ENCODE measurements around the gene LSR. TPM values are rescaled to one million over a fixed set of nuclear protein-coding genes. Genes with fewer than 3 reads are reported as not detected.

The LSR gene
- polyA plus RNA-seq, 1 donor (not counting 4 experiments of a cell fraction or from before 2014, with no cell fraction given) = 51.3 TPM

DNA sequence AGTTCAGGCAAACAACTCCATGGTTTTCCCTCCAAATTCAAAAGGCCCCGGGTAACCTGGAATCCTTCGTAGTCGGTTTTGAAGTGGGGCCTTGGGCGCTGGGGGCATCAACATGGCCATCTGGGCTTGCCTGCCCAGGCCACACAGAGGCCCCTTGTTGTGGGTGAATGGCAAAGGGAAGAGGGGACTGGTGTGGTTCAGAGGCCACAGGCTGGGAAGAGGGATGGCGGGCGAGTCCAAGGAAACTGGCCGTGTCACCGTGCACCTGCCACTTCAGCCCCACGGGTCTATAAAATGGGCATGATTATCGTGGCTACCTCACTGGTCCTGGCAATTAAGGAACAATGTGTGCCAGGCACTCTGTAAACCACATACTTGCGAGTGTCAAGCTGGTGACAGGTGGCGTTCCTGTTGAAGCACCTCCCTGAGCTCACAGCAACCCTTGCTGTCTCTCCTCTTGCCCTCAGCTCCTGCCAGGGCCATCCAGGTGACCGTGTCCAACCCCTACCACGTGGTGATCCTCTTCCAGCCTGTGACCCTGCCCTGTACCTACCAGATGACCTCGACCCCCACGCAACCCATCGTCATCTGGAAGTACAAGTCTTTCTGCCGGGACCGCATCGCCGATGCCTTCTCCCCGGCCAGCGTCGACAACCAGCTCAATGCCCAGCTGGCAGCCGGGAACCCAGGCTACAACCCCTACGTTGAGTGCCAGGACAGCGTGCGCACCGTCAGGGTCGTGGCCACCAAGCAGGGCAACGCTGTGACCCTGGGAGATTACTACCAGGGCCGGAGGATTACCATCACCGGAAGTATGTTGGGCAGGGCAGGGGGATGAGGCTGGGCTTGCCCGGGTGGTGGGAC, 1.3 kb downstream of the LSR start:
- Histone ChIP-seq H3K79me2 (ENCODE audit: control insufficient read depth, insufficient read depth, low read length) (peaks cover 41% of the 10 kb centered on the region), H3K27me3 (ENCODE audit: control insufficient read depth, extremely low read depth, insufficient read depth, low read length) (no peaks in the 10 kb centered on the region), H3K27ac (ENCODE audit: control insufficient read depth, insufficient read depth, low read length) (peak overlapping the region; percentile 96)

DNA sequence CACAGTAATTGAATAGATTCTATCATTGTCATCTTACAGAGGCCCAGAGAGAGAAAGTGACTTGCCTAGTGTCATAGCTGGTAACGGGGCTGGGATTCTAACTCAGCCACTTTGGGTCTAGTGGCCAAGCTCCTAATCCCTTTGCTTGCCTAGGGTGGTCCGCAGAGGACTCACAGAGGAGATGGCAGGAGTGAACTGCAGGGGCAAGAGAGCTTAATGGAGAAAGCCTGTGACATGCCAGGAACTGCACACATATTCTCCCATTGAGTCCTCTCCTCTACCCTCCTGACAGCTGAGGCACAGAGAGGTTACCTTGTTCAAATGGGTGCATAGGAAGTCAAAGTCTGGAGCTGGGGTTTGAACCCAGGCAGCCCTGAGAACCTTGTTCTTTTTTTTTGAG, 2.7 kb downstream of the LSR start:
- H3K9me1 ChIP-seq (ENCODE audit: control insufficient read depth, extremely low read depth, insufficient read depth, low read length) = no peaks in the 10 kb centered on the region
- dilution Hi-C loops (cut with MboI; ENCODE audit: extremely low pct_ligation_motif_present, low sequenced_read_pairs) = no loop called here
- no peaks in the 10 kb centered on the region for H3K9me3 ChIP-seq (ENCODE audit: control insufficient read depth, low read depth, low read length)
- H4K20me1 ChIP-seq (ENCODE audit: control insufficient read depth, extremely low read depth, insufficient read depth, low read length) = peaks cover 2% of the 10 kb centered on the region
- no peak overlapping the region for H3K9ac ChIP-seq (ENCODE audit: control insufficient read depth, extremely low read depth, insufficient read depth, low read length)
- H3K4me1 ChIP-seq (ENCODE audit: control insufficient read depth, extremely low read depth, insufficient read depth, low read length) = peaks cover 13% of the 10 kb centered on the region
- peaks cover 43% of the 10 kb centered on the region for H3K79me2 ChIP-seq (ENCODE audit: control insufficient read depth, insufficient read depth, low read length)
- no peak overlapping the region for H3K4me2 ChIP-seq (ENCODE audit: control insufficient read depth, extremely low read depth, insufficient read depth, low read depth, low read length)
- no peak for TF ChIP-seq EZH2 (IDR thresholded peaks at IDR 0.05; ENCODE audit: low read length)
- TF ChIP-seq, protein P1, sequence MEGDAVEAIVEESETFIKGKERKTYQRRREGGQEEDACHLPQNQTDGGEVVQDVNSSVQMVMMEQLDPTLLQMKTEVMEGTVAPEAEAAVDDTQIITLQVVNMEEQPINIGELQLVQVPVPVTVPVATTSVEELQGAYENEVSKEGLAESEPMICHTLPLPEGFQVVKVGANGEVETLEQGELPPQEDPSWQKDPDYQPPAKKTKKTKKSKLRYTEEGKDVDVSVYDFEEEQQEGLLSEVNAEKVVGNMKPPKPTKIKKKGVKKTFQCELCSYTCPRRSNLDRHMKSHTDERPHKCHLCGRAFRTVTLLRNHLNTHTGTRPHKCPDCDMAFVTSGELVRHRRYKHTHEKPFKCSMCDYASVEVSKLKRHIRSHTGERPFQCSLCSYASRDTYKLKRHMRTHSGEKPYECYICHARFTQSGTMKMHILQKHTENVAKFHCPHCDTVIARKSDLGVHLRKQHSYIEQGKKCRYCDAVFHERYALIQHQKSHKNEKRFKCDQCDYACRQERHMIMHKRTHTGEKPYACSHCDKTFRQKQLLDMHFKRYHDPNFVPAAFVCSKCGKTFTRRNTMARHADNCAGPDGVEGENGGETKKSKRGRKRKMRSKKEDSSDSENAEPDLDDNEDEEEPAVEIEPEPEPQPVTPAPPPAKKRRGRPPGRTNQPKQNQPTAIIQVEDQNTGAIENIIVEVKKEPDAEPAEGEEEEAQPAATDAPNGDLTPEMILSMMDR (optimal IDR thresholded peaks at IDR 0.05 in 1 of 3, IDR thresholded peaks at IDR 0.05 in 1 of 3, conservative IDR thresholded peaks at IDR 0.05 in 1 of 3; ENCODE audit: extremely low read depth in 1 of 3, insufficient read depth in 2 of 3, low read length in 3 of 3) = no peak
- no peak overlapping the region for H2AFZ ChIP-seq (ENCODE audit: control insufficient read depth, low read length)
- no peak overlapping the region for H3K4me3 ChIP-seq (ENCODE audit: control insufficient read depth in 2 of 3, extremely low read depth in 1 of 3, insufficient read depth in 2 of 3, low read depth in 1 of 3, low read length in 3 of 3)
- H3K36me3 ChIP-seq (ENCODE audit: control insufficient read depth in 2 of 2, extremely low read depth in 1 of 2, insufficient read depth in 2 of 2, low read length in 2 of 2) = peaks cover 22 to 31% of the 10 kb centered on the region in 2 experiments
- H3K27me3 ChIP-seq (ENCODE audit: control insufficient read depth, extremely low read depth, insufficient read depth, low read length) = no peaks in the 10 kb centered on the region
- DNase-seq (ENCODE audit: low read depth, low spot score) = no peak
- no peak overlapping the region for H3K27ac ChIP-seq (ENCODE audit: control insufficient read depth, insufficient read depth, low read length)
- no peak for FAIRE-seq

More for the DNA sequence above, 1.3 kb downstream of the LSR start:
- dilution Hi-C loops (cut with MboI; ENCODE audit: extremely low pct_ligation_motif_present, low sequenced_read_pairs) = no loop called here
- Histone ChIP-seq H3K36me3 (ENCODE audit: control insufficient read depth in 2 of 2, extremely low read depth in 1 of 2, insufficient read depth in 2 of 2, low read length in 2 of 2) (peaks cover 18 to 23% of the 10 kb centered on the region in 2 experiments), H3K4me2 (ENCODE audit: control insufficient read depth, extremely low read depth, insufficient read depth, low read depth, low read length) (peak overlapping the region; percentile 90), H4K20me1 (ENCODE audit: control insufficient read depth, extremely low read depth, insufficient read depth, low read length) (peaks cover 2% of the 10 kb centered on the region), H3K4me1 (ENCODE audit: control insufficient read depth, extremely low read depth, insufficient read depth, low read length) (peaks cover 13% of the 10 kb centered on the region), H2AFZ (ENCODE audit: control insufficient read depth, low read length) (no peak overlapping the region), H3K9me3 (ENCODE audit: control insufficient read depth, low read depth, low read length) (no peaks in the 10 kb centered on the region), H3K4me3 (ENCODE audit: control insufficient read depth in 2 of 3, extremely low read depth in 1 of 3, insufficient read depth in 2 of 3, low read depth in 1 of 3, low read length in 3 of 3) (peak overlapping the region; percentile 59 to 92 (median 92)), H3K9ac (ENCODE audit: control insufficient read depth, extremely low read depth, insufficient read depth, low read length) (peak overlapping the region; percentile 96), H3K9me1 (ENCODE audit: control insufficient read depth, extremely low read depth, insufficient read depth, low read length) (no peaks in the 10 kb centered on the region)
- no peak for FAIRE-seq
- DNase-seq (ENCODE audit: low read depth, low spot score) = no peak
- TF ChIP-seq EZH2 (IDR thresholded peaks at IDR 0.05; ENCODE audit: low read length) = no peak
- TF ChIP-seq, protein P1 (optimal IDR thresholded peaks at IDR 0.05 in 1 of 3, IDR thresholded peaks at IDR 0.05 in 1 of 3, conservative IDR thresholded peaks at IDR 0.05 in 1 of 3; ENCODE audit: extremely low read depth in 1 of 3, insufficient read depth in 2 of 3, low read length in 3 of 3) = no peak
